NCI-H774 (cell line): ENCODE results near the gene SLC16A10.
A peak's percentile ranks its signal among the peaks of the same experiment; 100 is the strongest.
"Not testable (repeated sequence)": the region's sequence is repeated elsewhere in the genome, so short reads cannot be mapped to it uniquely, and the experiment has no call there.

Experiments
- DNase-seq: peaks from one replicate; lab custom pipeline; 2025; lab: John Stamatoyannopoulos, UW

The SLC16A10 gene

GRCh38 chr6:111087871-111088667 lies 766 bp downstream of the SLC16A10 start:
- DNase-seq = no peak

- no peak for DNase-seq
These were observed 1.3 kb downstream of the SLC16A10 start for GRCh38 chr6:111088668-111089003.

- no peak for DNase-seq
These were observed 3.5 kb downstream of the SLC16A10 start for GRCh38 chr6:111090766-111091165.

GRCh38 chr6:111091987-111092386 lies 4.7 kb downstream of the SLC16A10 start:
- DNase-seq = no peak

- DNase-seq = not testable (repeated sequence)
These were observed 8.2 kb downstream of the SLC16A10 start for GRCh38 chr6:111095488-111095887.

GRCh38 chr6:111096246-111096645 lies 8.9 kb downstream of the SLC16A10 start:
- peak; percentile 93 for DNase-seq

- no peak for DNase-seq
These were observed 11.3 kb downstream of the SLC16A10 start for GRCh38 chr6:111098597-111098996.

GRCh38 chr6:111101987-111102386 lies 14.7 kb downstream of the SLC16A10 start:
- no peak for DNase-seq

- peak; percentile 94 for DNase-seq
These were observed 18.3 kb downstream of the SLC16A10 start for GRCh38 chr6:111105578-111105977.

- DNase-seq = no peak
These were observed 20.3 kb downstream of the SLC16A10 start for GRCh38 chr6:111107589-111107988.

GRCh38 chr6:111110036-111110435 lies 22.7 kb downstream of the SLC16A10 start:
- DNase-seq = no peak

GRCh38 chr6:111113336-111114086 lies 26.2 kb downstream of the SLC16A10 start:
- DNase-seq = no peak

- DNase-seq = no peak
These were observed 26.8 kb downstream of the SLC16A10 start for GRCh38 chr6:111114087-111114443.

- DNase-seq = no peak
These were observed 27.2 kb downstream of the SLC16A10 start for GRCh38 chr6:111114482-111114881.

- no peak for DNase-seq
These were observed 31.5 kb downstream of the SLC16A10 start for GRCh38 chr6:111118826-111119225.

- DNase-seq = no peak
These were observed 32.4 kb downstream of the SLC16A10 start for GRCh38 chr6:111119571-111120329.

- DNase-seq = no peak
These were observed 34.6 kb downstream of the SLC16A10 start for GRCh38 chr6:111121789-111122350.

GRCh38 chr6:111122458-111123286 lies 35.4 kb downstream of the SLC16A10 start:
- no peak for DNase-seq

GRCh38 chr6:111124406-111124805 lies 37.1 kb downstream of the SLC16A10 start:
- DNase-seq = no peak

- no peak for DNase-seq
These were observed 41.7 kb downstream of the SLC16A10 start for GRCh38 chr6:111129013-111129412.

- DNase-seq = not testable (repeated sequence)
These were observed 43.7 kb downstream of the SLC16A10 start for GRCh38 chr6:111131018-111131417.
